GM10847 (cell line): ENCODE results near the gene HIP1R.

Experiments used
- POLR2A ChIP-seq: IDR thresholded peaks from 2 replicates; pipeline ENCODE4 v1.6.1; 2011; ENCODE audit not compliant: insufficient read length; ENCODE audit errors: extremely low read depth

HIP1R gene

GRCh38 chr12:122851820-122852219 is 16.6 kb downstream of the HIP1R start:
- TF ChIP-seq POLR2A = no peak

- no peak for TF ChIP-seq POLR2A
These were observed 17.3 kb downstream of the HIP1R start for GRCh38 chr12:122852336-122853275.

GRCh38 chr12:122853582-122854245 is 18.5 kb downstream of the HIP1R start:
- no peak for TF ChIP-seq POLR2A

GRCh38 chr12:122854554-122854953 is 19.3 kb downstream of the HIP1R start:
- no peak for TF ChIP-seq POLR2A

GRCh38 chr12:122855071-122855829 is 20.0 kb downstream of the HIP1R start:
- TF ChIP-seq POLR2A = no peak

GRCh38 chr12:122855928-122856831 is 20.9 kb downstream of the HIP1R start:
- TF ChIP-seq POLR2A = no peak

- TF ChIP-seq POLR2A = no peak
These were observed 21.9 kb downstream of the HIP1R start for GRCh38 chr12:122856999-122857671.

GRCh38 chr12:122858171-122858570 is 22.9 kb downstream of the HIP1R start:
- no peak for TF ChIP-seq POLR2A

- no peak for TF ChIP-seq POLR2A
These were observed 23.5 kb downstream of the HIP1R start for GRCh38 chr12:122858591-122859302.

GRCh38 chr12:122859303-122860039 is 24.2 kb downstream of the HIP1R start:
- no peak for TF ChIP-seq POLR2A

- no peak for TF ChIP-seq POLR2A
These were observed 25.0 kb downstream of the HIP1R start for GRCh38 chr12:122860040-122860853.
